SU-DHL-6 (cell line): ENCODE data around the gene ACP2.
"Not testable (repeated sequence)": the region's sequence is repeated elsewhere in the genome, so short reads cannot be mapped to it uniquely, and the experiment has no call there.

Source experiments
- H2AFZ ChIP-seq: fragments of 200-600 bp; sonication (generic); 2 replicates; pipeline ENCODE4 v1.6.1; 2014; ENCODE audit warnings: low read depth, mild to moderate bottlenecking, moderate library complexity, mixed read lengths, antibody characterized with exemption, low read length; ENCODE audit not compliant: severe bottlenecking
- H3F3A ChIP-seq: fragments of 200-600 bp; shearing (Covaris generic); 2 replicates; pipeline ENCODE4 v1.6.0; 2016; ENCODE audit warnings: antibody characterized with exemption, mild to moderate bottlenecking; ENCODE audit not compliant: insufficient read depth
- H3K27ac ChIP-seq: fragments of 200-600 bp; sonication (generic); 2 replicates; pipeline ENCODE4 v1.5.1; 2016; ENCODE audit warnings: low read depth, mild to moderate bottlenecking, low read length, moderate library complexity, mixed read lengths
- H3K27me3 ChIP-seq: fragments of 200-600 bp; sonication (generic), shearing (Covaris generic); 2 replicates; pipeline ENCODE4 v1.6.0; 2014; ENCODE audit warnings: mild to moderate bottlenecking, low read length
- H3K36me3 ChIP-seq: fragments of 200-600 bp; sonication (generic); 2 replicates; pipeline ENCODE4 v1.6.1; 2014; ENCODE audit warnings: mild to moderate bottlenecking, low read length, mixed read lengths
- H3K4me2 ChIP-seq: fragments of 300-600, 200-600 bp; shearing (Covaris generic), sonication (generic); 2 replicates; pipeline ENCODE4 v1.6.0; 2014; ENCODE audit warnings: low read length, low read depth, mild to moderate bottlenecking; ENCODE audit not compliant: poor library complexity, severe bottlenecking
- H3K4me3 ChIP-seq: fragments of 200-600 bp; sonication (generic); 2 replicates; pipeline ENCODE4 v1.5.1; 2014; ENCODE audit warnings: antibody characterized with exemption, low read length, mild to moderate bottlenecking, mixed read lengths; ENCODE audit not compliant: insufficient read depth, poor library complexity, severe bottlenecking
- H3K79me2 ChIP-seq: fragments of 200-600 bp; sonication (generic); 2 replicates; pipeline ENCODE4 v1.6.1; 2014; ENCODE audit warnings: mild to moderate bottlenecking, low read length, moderate library complexity; ENCODE audit not compliant: insufficient read depth
- H3K9ac ChIP-seq: fragments of 200-600 bp; sonication (generic); 2 replicates; pipeline ENCODE4 v1.7.0; 2014; ENCODE audit warnings: mild to moderate bottlenecking, low read length
- H3K9me2 ChIP-seq: fragments of 200-600 bp; sonication (generic); replicated peaks from 2 replicates; pipeline ENCODE4 v1.6.1; 2014; ENCODE audit warnings: low read length; ENCODE audit not compliant: insufficient read depth
- H3K9me3 ChIP-seq: fragments of 200-600 bp; sonication (generic); 2 replicates; pipeline ENCODE4 v1.6.1; 2014; ENCODE audit warnings: low read length, mixed read lengths; ENCODE audit not compliant: insufficient read depth
- H4K20me1 ChIP-seq: fragments of 200-600 bp; sonication (generic); 2 replicates; pipeline ENCODE4 v1.6.1; 2014; ENCODE audit warnings: low read depth, mild to moderate bottlenecking, antibody characterized with exemption, low read length, moderate library complexity, mixed read lengths
- EZH2phosphoT487 ChIP-seq: fragments of 200-600 bp; sonication (generic), shearing (Covaris generic); conservative IDR thresholded peaks from 2 replicates; pipeline ENCODE4 v1.6.1; 2018; ENCODE audit warnings: mild to moderate bottlenecking, antibody characterized with exemption, low read length, moderate library complexity, mixed read lengths
- TF ChIP-seq, protein P1 (sequence below): fragments of 200-600 bp; sonication (generic); IDR thresholded peaks from one replicate; pipeline ENCODE4 v1.5.1; 2017; ENCODE audit warnings: antibody characterized with exemption, mild to moderate bottlenecking, low read length, moderate library complexity; ENCODE audit not compliant: insufficient read depth, poor library complexity, severe bottlenecking

Gene ACP2

GRCh38 chr11:47204637-47204989 is 44.0 kb downstream of the ACP2 start:
- Histone ChIP-seq H3K4me2 (no peak overlapping the region), H3K27me3 (no peaks in the 10 kb centered on the region), H4K20me1 (no peaks in the 10 kb centered on the region), H2AFZ (no peak overlapping the region), H3K27ac (no peak overlapping the region), H3K9me3 (no peaks in the 10 kb centered on the region), H3K9me2 (no peaks in the 10 kb centered on the region), H3K36me3 (no peaks in the 10 kb centered on the region), H3K4me3 (no peak overlapping the region), H3K79me2 (no peaks in the 10 kb centered on the region), H3F3A (no peaks in the 10 kb centered on the region), H3K9ac (no peak overlapping the region)
- TF ChIP-seq, protein P1, sequence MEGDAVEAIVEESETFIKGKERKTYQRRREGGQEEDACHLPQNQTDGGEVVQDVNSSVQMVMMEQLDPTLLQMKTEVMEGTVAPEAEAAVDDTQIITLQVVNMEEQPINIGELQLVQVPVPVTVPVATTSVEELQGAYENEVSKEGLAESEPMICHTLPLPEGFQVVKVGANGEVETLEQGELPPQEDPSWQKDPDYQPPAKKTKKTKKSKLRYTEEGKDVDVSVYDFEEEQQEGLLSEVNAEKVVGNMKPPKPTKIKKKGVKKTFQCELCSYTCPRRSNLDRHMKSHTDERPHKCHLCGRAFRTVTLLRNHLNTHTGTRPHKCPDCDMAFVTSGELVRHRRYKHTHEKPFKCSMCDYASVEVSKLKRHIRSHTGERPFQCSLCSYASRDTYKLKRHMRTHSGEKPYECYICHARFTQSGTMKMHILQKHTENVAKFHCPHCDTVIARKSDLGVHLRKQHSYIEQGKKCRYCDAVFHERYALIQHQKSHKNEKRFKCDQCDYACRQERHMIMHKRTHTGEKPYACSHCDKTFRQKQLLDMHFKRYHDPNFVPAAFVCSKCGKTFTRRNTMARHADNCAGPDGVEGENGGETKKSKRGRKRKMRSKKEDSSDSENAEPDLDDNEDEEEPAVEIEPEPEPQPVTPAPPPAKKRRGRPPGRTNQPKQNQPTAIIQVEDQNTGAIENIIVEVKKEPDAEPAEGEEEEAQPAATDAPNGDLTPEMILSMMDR, result no peak
- no peak for TF ChIP-seq EZH2phosphoT487

DNA sequence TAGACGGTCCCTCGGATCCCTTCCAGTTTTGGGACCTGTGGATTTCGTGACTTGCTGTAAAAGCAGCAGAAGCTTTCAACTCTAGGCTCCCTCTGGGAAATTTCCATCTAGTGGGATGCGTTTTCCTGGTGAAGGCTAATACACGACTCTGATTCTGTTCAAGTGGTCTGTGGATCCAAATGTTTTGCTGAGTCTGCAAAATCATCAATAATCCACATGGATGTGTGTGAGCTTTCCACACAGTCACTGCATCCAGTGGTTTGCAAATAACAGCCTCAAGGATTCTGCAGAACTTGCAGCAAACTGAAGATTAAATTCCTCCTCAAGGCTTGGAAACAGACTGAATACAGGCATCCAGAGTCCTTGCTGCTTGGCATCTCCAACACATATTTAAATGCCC is 46.0 kb downstream of the ACP2 start:
- H3K9me2 ChIP-seq, result no peaks in the 10 kb centered on the region
- H3F3A ChIP-seq, result no peaks in the 10 kb centered on the region
- TF ChIP-seq, protein P1, result no peak
- TF ChIP-seq EZH2phosphoT487, result no peak

GRCh38 chr11:47201015-47201414 is 47.6 kb downstream of the ACP2 start:
- H3K4me3 ChIP-seq, result no peak overlapping the region
- H3K9ac ChIP-seq, result no peak overlapping the region
- TF ChIP-seq, protein P1, result no peak
- TF ChIP-seq EZH2phosphoT487, result no peak
- H3F3A ChIP-seq, result no peaks in the 10 kb centered on the region
- H3K9me2 ChIP-seq, result no peaks in the 10 kb centered on the region
- H4K20me1 ChIP-seq, result no peaks in the 10 kb centered on the region
- H3K4me2 ChIP-seq, result no peak overlapping the region
- no peaks in the 10 kb centered on the region for H3K27me3 ChIP-seq
- H3K27ac ChIP-seq, result no peak overlapping the region
- no peaks in the 10 kb centered on the region for H3K79me2 ChIP-seq
- no peak overlapping the region for H2AFZ ChIP-seq
- H3K9me3 ChIP-seq, result no peaks in the 10 kb centered on the region
- no peaks in the 10 kb centered on the region for H3K36me3 ChIP-seq

More for the DNA sequence above, 46.0 kb downstream of the ACP2 start:
- no peak overlapping the region for H2AFZ ChIP-seq
- H3K27ac ChIP-seq, result no peak overlapping the region
- H3K27me3 ChIP-seq, result no peaks in the 10 kb centered on the region
- no peak overlapping the region for H3K4me3 ChIP-seq
- H3K36me3 ChIP-seq, result no peaks in the 10 kb centered on the region
- no peaks in the 10 kb centered on the region for H4K20me1 ChIP-seq
- H3K79me2 ChIP-seq, result no peaks in the 10 kb centered on the region
- no peak overlapping the region for H3K9ac ChIP-seq
- H3K4me2 ChIP-seq, result no peak overlapping the region
- no peaks in the 10 kb centered on the region for H3K9me3 ChIP-seq

- H3K9me2 ChIP-seq, H3K36me3 ChIP-seq, H3K9ac ChIP-seq, H3K79me2 ChIP-seq, H3K4me3 ChIP-seq, H3K27me3 ChIP-seq, H3F3A ChIP-seq, H3K27ac ChIP-seq, H4K20me1 ChIP-seq, H2AFZ ChIP-seq, H3K9me3 ChIP-seq, H3K4me2 ChIP-seq: not testable (repeated sequence)
These were observed 50.5 kb downstream of the ACP2 start for GRCh38 chr11:47198161-47198560.
